NCI-H1417 (cell line): ENCODE measurements around the gene CA10.

ENCODE experiments used
- DNase-seq, 3 experiments: peaks; one replicate each; lab custom pipeline; 2025; lab: John Stamatoyannopoulos, UW

CA10 gene

DNA sequence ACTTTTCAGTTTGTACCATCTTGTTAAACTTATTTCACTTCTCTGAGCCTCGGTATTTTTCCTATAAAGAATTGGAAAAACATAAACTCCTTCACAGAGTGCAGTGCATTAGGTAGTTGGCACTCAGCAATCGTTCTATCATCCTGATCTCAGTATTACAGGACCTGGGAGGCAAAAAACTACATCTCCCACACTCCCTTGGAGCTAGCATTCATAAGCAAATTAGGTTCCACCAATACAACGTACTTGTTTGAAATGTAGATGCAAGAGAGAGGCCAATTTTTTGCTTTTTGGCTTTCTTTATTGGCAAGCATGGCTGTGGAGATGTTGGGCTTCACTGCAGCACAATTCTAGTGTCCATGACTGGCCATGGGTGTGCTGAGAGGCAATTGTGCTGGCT, 285.2 kb downstream of the CA10 start:
- DNase-seq = no peak

DNA sequence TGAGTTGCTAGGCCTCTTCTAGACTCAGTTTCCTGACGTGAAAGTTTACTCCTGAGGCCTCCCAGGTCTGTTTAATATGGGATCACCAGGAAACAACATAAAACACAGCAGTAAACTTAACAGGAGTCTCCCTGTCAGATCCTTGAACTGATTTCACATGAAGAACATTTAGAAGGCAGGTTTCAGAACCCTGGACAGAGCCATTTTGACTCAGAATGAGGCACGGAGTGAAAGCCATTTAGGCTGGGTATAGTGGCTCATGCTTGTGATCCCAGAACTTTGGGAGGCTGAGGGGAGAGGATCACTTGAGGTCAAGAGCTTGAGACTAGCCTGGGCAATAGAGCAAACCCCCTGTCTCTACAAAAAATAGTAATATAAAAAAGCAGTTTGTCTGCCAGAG, 289.1 kb downstream of the CA10 start:
- DNase-seq = no peak

- peak; percentile 4 to 77 (median 24) for DNase-seq
These were observed 297.5 kb downstream of the CA10 start for GRCh38 chr17:51860954-51861561.

DNA sequence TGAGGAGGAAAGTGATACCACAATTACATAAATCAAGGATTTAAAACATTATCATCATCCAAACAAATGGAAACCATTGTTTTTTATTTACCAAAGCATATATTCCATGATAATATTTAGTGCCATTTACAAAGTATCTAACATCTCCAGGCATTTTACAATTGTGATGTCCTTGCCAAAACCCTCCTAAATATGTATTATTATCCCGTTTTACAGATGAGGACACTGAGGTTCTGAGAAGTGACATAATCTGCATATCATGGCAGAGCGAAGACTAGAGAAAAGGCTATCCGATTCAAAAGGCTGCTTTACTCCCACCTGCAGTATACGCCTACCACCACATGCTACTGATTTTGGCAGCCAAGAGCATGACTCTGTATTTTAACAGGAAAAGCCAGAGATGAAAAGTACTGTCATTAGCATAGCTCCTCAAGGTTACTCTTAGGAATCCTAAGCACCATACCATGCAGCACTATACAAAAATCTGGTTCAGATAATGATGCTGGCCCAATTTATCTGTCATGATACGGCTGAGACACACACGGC, 301.4 kb downstream of the CA10 start:
- DNase-seq = no peak

DNA sequence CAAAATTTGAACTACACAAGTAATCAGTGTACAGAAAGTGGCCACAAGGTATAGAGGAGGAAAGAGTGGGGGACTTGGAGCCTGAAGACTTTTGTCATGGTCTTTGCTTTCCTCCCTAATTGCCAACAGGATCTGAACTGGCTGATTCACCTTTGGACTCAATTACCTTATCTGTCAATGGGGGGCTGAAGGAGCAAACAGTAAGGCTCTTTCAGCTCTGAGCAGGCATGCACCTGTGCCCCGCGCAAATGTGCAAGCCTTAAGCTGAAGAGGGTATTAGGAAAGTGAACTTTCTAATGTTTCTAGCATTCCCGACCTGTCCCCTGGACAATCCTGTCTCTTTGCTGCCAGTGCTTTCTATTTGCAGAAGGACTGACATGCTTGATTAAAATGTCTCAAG, 302.7 kb downstream of the CA10 start:
- no peak for DNase-seq

DNA sequence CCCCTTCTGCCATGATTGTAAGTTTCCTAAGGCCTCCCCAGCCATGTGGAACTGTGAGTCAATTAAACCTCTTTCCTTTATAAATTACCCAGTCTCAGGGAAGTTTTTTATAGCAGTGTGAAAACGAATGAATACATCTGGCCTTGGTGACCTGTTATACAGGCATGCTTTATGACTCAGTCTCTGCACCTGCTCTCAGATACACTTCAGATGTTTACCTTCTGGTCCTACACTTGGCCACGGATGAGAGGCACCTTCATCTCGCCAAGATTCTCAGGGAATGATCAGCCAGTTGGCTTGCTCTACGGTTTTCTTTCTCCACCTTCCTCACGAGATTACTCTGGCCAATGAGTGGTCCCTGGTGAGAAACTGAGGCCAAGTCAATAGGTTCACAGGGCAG, 304.7 kb downstream of the CA10 start:
- DNase-seq = peak in 1 of 3 experiments; percentile 70

DNA sequence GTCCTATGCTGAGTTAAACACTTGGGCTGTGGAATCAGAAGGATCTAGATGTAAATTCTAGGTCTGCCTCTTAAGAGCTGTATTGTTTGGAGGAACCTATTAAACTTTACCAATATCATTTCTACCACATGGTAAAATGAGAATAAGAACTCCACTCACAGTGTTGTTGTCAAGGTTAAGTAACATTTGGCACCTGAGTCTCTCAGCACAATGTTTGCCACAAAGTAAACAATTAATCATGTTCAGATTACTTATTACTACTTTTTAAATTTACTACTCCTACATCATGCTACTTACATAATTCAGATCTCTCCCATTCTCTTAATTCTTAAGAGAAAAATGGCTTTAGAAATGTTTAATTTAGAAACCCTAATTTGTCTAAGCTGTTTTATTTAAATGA, 305.9 kb downstream of the CA10 start:
- DNase-seq = no peak

- no peak for DNase-seq
These were observed 308.3 kb downstream of the CA10 start for GRCh38 chr17:51850201-51850600.

- no peak for DNase-seq
These were observed 310.1 kb downstream of the CA10 start for GRCh38 chr17:51848451-51848850.

DNA sequence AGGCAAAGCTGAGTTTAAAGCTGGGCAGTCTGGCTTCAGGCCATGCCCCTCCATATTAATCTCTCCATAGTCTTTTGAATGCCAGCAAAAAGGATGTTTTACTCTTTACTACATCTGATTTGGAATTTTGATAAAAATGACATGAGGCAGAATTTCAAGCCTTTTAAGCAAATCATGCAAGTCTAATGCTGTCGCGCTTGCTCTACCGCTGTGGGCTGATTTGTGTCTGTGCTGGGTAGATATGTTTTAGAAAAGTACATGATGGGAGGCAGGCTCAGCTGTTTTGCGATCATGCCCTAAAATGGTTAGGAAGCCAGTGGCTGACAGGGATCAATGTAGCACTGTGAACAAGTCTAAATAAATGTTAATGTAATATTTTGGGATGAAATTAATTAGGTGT, 311.9 kb downstream of the CA10 start:
- DNase-seq = no peak

- no peak for DNase-seq
These were observed 312.7 kb downstream of the CA10 start for GRCh38 chr17:51845776-51846175.

GRCh38 chr17:51842763-51843162, 315.8 kb downstream of the CA10 start:
- no peak for DNase-seq

GRCh38 chr17:51841669-51842068, 316.8 kb downstream of the CA10 start:
- DNase-seq = no peak

DNA sequence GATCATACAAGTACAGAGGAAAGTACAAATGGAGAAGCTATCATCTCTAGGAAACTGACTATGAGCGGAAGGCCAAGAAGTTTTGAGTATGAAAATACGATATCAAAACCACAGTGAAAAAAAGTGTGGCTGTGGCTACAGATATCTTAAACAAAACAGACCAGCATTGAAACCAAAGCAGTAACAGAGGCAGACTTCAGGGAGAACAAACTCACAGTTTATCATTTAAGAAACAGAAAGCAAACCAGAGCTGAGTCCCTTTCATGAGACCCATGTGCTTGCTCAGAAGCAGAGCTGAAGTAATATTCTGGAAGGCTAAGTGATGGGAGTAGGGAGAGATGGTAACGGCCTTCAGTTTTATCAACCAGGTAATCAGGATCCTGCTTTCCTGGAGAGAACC, 317.8 kb downstream of the CA10 start:
- no peak for DNase-seq

DNA sequence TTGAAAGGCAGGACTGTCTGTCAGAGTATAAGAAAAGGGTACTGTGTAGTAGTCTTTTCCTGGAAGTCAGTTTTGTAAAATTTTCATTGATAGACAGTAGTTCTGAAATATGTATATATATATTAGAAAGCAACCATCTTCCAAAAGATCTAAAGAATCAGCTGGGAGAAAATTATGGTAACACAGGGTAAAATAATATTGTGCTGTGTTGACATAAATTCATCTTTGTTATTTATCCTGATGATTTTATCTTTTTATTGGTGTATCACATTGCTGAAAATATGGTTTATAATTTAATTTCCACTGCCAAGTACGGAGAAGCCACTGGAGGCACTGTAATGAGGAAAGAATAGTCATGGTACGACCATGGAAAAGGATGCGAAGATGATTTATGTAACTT, 324.9 kb downstream of the CA10 start:
- DNase-seq = no peak

- DNase-seq = no peak
These were observed 325.5 kb downstream of the CA10 start for GRCh38 chr17:51833045-51833444.

DNA sequence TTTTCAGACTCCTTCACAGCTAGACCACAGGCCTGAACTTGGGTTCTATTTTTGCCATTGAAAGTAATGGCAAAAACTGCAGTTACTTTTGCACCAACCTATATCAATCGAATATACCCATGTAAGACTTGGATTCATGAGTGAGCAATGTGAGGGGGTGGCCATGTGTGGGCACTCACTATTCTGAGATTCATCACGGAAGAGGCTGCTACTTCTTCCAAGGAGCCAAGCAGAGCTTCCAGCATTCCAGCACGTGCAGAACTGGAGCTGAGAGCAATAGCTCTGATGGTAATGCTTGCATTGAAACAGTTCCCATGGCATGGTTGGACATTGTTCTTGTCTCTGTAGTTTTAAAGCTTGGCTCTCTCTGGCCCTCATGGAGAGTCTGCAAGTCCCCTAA, 327.6 kb downstream of the CA10 start:
- no peak for DNase-seq

DNA sequence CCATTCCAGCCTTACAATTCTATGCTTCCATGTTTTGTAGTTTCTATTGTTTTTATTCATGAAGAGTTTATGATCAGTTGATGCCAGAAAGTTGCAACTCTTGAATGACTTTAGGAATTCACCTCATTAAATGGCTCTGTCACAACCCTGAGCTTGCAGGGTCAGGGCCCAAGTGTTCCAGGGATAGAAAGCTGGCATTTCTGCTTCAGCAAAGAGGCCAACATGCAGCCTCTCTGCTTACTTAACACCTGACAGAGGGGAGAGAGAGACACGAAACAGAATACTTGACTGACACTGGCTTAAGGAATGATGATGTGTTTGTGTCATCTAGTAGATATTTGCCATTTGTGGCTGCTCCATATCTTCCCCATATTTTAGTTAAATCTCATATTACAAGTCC, 328.1 kb downstream of the CA10 start:
- DNase-seq = no peak

DNA sequence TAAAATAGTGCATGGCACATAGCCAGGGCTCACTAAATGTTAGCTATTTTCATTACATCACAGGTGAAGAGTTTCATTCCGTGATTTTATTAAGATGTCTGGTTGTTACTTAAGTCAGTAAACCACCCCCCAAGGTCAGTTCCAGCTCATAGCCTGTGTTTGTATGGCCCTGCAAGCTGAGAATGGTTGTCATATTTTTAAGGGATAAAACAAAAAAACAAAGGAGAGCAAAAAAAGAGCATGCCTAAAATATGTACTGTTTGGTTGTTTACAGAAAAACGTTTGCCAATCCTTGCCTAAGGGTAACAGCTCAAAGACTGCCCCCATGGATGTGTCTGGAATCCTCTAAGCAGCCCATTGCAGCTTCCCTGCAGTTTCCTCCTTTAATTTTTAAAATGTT, 329.6 kb downstream of the CA10 start:
- DNase-seq = no peak

DNA sequence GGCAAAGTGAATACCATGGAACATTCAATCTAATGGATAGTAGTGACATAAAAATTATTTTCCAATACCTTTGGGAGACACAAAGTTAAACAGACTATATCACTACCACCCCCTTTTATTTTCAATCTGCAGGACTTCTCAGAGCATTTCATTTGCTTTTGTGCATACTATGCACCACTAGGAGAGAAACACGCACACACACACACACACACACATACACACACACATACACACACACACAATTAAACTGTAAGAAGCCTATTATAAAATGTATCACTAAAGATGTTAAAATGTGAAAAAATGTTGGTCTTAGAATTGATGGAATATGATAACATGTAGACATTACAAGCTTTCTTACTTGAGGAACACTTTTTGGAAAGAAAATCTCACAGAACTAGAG, 331.4 kb downstream of the CA10 start:
- no peak for DNase-seq

DNA sequence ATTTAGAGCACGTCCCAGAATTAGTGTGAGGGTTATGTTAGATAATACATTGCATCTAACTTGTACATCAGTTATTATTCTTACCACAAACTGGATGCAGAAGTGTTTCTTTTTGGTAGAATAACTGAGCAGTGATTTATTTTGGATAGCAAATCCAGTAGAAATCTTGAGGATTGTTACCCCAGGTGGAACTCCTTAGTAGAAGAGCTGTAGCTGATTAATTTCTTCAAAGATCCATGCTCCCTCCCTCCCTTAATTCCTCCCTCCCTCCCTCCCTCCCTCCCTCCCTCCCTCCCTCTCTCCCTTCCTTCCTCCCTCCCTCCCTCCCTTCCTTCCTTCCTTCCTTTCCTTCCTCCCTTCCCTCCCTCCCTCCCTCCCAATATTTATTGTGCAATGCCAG, 337.7 kb downstream of the CA10 start:
- DNase-seq = no peak

DNA sequence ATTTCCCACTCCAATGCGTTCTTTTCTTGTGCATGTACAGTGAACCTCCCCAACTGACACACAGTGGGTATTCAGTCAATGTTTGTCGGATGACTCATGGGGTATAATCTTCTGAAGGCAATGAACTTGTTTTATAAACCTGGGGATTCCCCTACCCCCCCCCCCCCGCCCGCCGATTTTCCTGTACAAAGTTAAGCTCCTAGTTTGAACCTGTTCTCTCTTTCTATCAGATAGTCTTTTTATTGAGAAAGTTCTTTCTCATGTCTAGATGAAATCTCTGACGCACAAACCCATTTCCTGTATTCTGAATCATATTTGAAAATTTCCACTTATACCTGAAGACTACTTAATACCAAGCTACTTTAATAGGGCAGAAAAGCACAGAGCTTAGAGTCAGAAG, 338.3 kb downstream of the CA10 start:
- DNase-seq = no peak

- no peak for DNase-seq
These were observed 338.9 kb downstream of the CA10 start for GRCh38 chr17:51819341-51820219.
